Nephron (organoid): ENCODE measurements around the gene NUP50.

Source experiments
- H3K27ac Mint-ChIP-seq, 3 experiments: 2 replicates each; pipeline ENCODE4 v1.8.0; 2020; ENCODE audit warnings: mixed read lengths in 3 of 3, mild to moderate bottlenecking in 2 of 3, moderate library complexity in 1 of 3
- H3K27me3 Mint-ChIP-seq: 2 replicates; pipeline ENCODE4 v1.8.0; 2021; ENCODE audit warnings: low read depth, mild to moderate bottlenecking, moderate library complexity, mixed read lengths
- H3K36me3 Mint-ChIP-seq: 2 replicates; pipeline ENCODE4 v1.8.0; 2020; ENCODE audit warnings: low read depth, mixed read lengths
- H3K4me1 Mint-ChIP-seq: 2 replicates; pipeline ENCODE4 v1.8.0; 2020; ENCODE audit warnings: mixed read lengths
- H3K4me3 Mint-ChIP-seq, 3 experiments: 2 replicates each; pipeline ENCODE4 v1.8.0; 2020; ENCODE audit warnings: mild to moderate bottlenecking in 3 of 3, mixed read lengths in 3 of 3, moderate library complexity in 2 of 3
- H3K9me3 Mint-ChIP-seq: 2 replicates; pipeline ENCODE4 v1.8.0; 2020; ENCODE audit warnings: mixed read lengths
- CTCF ChIP-seq, 3 experiments: fragments of 200-600 bp; sonication (generic); IDR thresholded peaks; one replicate each; pipeline ENCODE4 v1.5.0; 2021; ENCODE audit warnings: antibody characterized with exemption in 3 of 3; ENCODE audit not compliant: unreplicated experiment in 3 of 3

Gene NUP50

GRCh38 chr22:45127866-45128265 is 35.9 kb upstream of the NUP50 start:
- H3K27ac Mint-ChIP-seq, result no peak overlapping the region
- peaks cover 14% of the 10 kb centered on the region for H3K36me3 Mint-ChIP-seq
- H3K4me3 Mint-ChIP-seq, result no peak overlapping the region
- TF ChIP-seq CTCF (IDR thresholded peaks at IDR 0.05; ENCODE audit: unreplicated experiment in 3 of 3), result no peak
- peaks cover 7% of the 10 kb centered on the region for H3K4me1 Mint-ChIP-seq
- no peaks in the 10 kb centered on the region for H3K9me3 Mint-ChIP-seq
- H3K27me3 Mint-ChIP-seq, result peaks cover 21% of the 10 kb centered on the region

- Mint-ChIP-seq H3K36me3 (peaks cover 29% of the 10 kb centered on the region), H3K4me3 (no peak overlapping the region), H3K9me3 (peaks cover 9% of the 10 kb centered on the region), H3K27ac (no peak overlapping the region), H3K27me3 (peaks cover 12% of the 10 kb centered on the region), H3K4me1 (peaks cover 6% of the 10 kb centered on the region)
- no peak for TF ChIP-seq CTCF (IDR thresholded peaks at IDR 0.05; ENCODE audit: unreplicated experiment in 3 of 3)
Observed at GRCh38 chr22:45129703-45130524, 33.8 kb upstream of the NUP50 start.

GRCh38 chr22:45130891-45131290 is 32.8 kb upstream of the NUP50 start:
- H3K27me3 Mint-ChIP-seq, result peaks cover 4% of the 10 kb centered on the region
- no peak for TF ChIP-seq CTCF (IDR thresholded peaks at IDR 0.05; ENCODE audit: unreplicated experiment in 3 of 3)
- H3K4me1 Mint-ChIP-seq, result no peaks in the 10 kb centered on the region
- H3K9me3 Mint-ChIP-seq, result peaks cover 9% of the 10 kb centered on the region
- H3K36me3 Mint-ChIP-seq, result peaks cover 34% of the 10 kb centered on the region
- no peak overlapping the region for H3K4me3 Mint-ChIP-seq
- H3K27ac Mint-ChIP-seq, result no peak overlapping the region

- H3K27ac Mint-ChIP-seq, result no peak overlapping the region
- peaks cover 9% of the 10 kb centered on the region for H3K9me3 Mint-ChIP-seq
- TF ChIP-seq CTCF (IDR thresholded peaks at IDR 0.05; ENCODE audit: unreplicated experiment in 3 of 3), result no peak
- H3K4me3 Mint-ChIP-seq, result no peak overlapping the region
- H3K4me1 Mint-ChIP-seq, result no peaks in the 10 kb centered on the region
- no peaks in the 10 kb centered on the region for H3K27me3 Mint-ChIP-seq
- peaks cover 34% of the 10 kb centered on the region for H3K36me3 Mint-ChIP-seq
Observed at GRCh38 chr22:45131749-45132148, 32.0 kb upstream of the NUP50 start.

- H3K4me1 Mint-ChIP-seq, result no peaks in the 10 kb centered on the region
- H3K27me3 Mint-ChIP-seq, result no peaks in the 10 kb centered on the region
- H3K36me3 Mint-ChIP-seq, result peaks cover 37% of the 10 kb centered on the region
- no peak for TF ChIP-seq CTCF (IDR thresholded peaks at IDR 0.05; ENCODE audit: unreplicated experiment in 3 of 3)
- H3K9me3 Mint-ChIP-seq, result peaks cover 9% of the 10 kb centered on the region
- H3K27ac Mint-ChIP-seq, result no peak overlapping the region
- no peak overlapping the region for H3K4me3 Mint-ChIP-seq
Observed at GRCh38 chr22:45134313-45134712, 29.4 kb upstream of the NUP50 start.

GRCh38 chr22:45136594-45136993 is 27.1 kb upstream of the NUP50 start:
- TF ChIP-seq CTCF (IDR thresholded peaks at IDR 0.05; ENCODE audit: unreplicated experiment in 3 of 3), result no peak
- H3K9me3 Mint-ChIP-seq, result peaks cover 9% of the 10 kb centered on the region
- no peaks in the 10 kb centered on the region for H3K4me1 Mint-ChIP-seq
- H3K36me3 Mint-ChIP-seq, result peaks cover 41% of the 10 kb centered on the region
- no peak overlapping the region for H3K27ac Mint-ChIP-seq
- no peaks in the 10 kb centered on the region for H3K27me3 Mint-ChIP-seq
- H3K4me3 Mint-ChIP-seq, result no peak overlapping the region
